Fibroblast of pulmonary artery (primary cell): Measurements from ENCODE around the gene RAP1A.

Experiments used
- DNase-seq: peaks from one replicate; pipeline ENCODE4 v3.0.0-alpha.2; 2010; ENCODE audit warnings: low read depth
- H3K4me3 ChIP-seq: replicated peaks from 2 replicates; pipeline ENCODE4 v1.5.1; 2011; ENCODE audit warnings: low read depth, mild to moderate bottlenecking, control low read depth, low read length, moderate library complexity
- CTCF ChIP-seq: IDR thresholded peaks from 2 replicates; pipeline ENCODE4 v1.5.1; 2011; ENCODE audit warnings: mild to moderate bottlenecking, control low read depth, low read length, inconsistent platforms; ENCODE audit errors: missing control alignments

Gene RAP1A

GRCh38 chr1:111597426-111597825, 22.2 kb upstream of the RAP1A start:
- DNase-seq: no peak

GRCh38 chr1:111598544-111598943, 21.0 kb upstream of the RAP1A start:
- no peak for TF ChIP-seq CTCF

More at GRCh38 chr1:111597426-111597825, 22.2 kb upstream of the RAP1A start:
- H3K4me3 ChIP-seq: no peak overlapping the region
- TF ChIP-seq CTCF: no peak

GRCh38 chr1:111599781-111600693, 19.6 kb upstream of the RAP1A start:
- no peak overlapping the region for H3K4me3 ChIP-seq
- TF ChIP-seq CTCF: no peak
- no peak for DNase-seq

More at GRCh38 chr1:111598544-111598943, 21.0 kb upstream of the RAP1A start:
- no peak for DNase-seq
- no peak overlapping the region for H3K4me3 ChIP-seq

- TF ChIP-seq CTCF: no peak
- no peak overlapping the region for H3K4me3 ChIP-seq
- DNase-seq: no peak
Measured at GRCh38 chr1:111600886-111601386, 18.7 kb upstream of the RAP1A start.

GRCh38 chr1:111602302-111602701, 17.3 kb upstream of the RAP1A start:
- TF ChIP-seq CTCF: no peak

GRCh38 chr1:111602974-111603373, 16.6 kb upstream of the RAP1A start:
- H3K4me3 ChIP-seq: no peak overlapping the region
- TF ChIP-seq CTCF: no peak
- no peak for DNase-seq

More at GRCh38 chr1:111602302-111602701, 17.3 kb upstream of the RAP1A start:
- DNase-seq: no peak
- H3K4me3 ChIP-seq: no peak overlapping the region
